Ectodermal cell (in vitro differentiated cells): ENCODE data around the gene HSD17B14.
"Not testable (repeated sequence)": the region's sequence is repeated elsewhere in the genome, so short reads cannot be mapped to it uniquely, and the experiment has no call there.

Experiments
- H3K27ac ChIP-seq: 2 replicates; pipeline ENCODE4 v1.7.0; 2013; ENCODE audit warnings: mild to moderate bottlenecking, low read depth, low read length; ENCODE audit not compliant: insufficient read depth, poor library complexity, severe bottlenecking
- H3K27me3 ChIP-seq: 2 replicates; pipeline ENCODE4 v1.7.0; 2013; ENCODE audit warnings: mild to moderate bottlenecking, low read length; ENCODE audit not compliant: insufficient read depth, control insufficient read depth, poor library complexity, severe bottlenecking
- H3K36me3 ChIP-seq: one replicate; pipeline ENCODE4 v1.7.0; 2013; ENCODE audit warnings: low read length; ENCODE audit not compliant: control insufficient read depth, insufficient read depth
- H3K4me1 ChIP-seq: one replicate; pipeline ENCODE4 v1.7.0; 2013; ENCODE audit warnings: low read length; ENCODE audit not compliant: control insufficient read depth, insufficient read depth
- H3K4me3 ChIP-seq: 2 replicates; pipeline ENCODE4 v1.7.0; 2013; ENCODE audit warnings: low read depth, low read length, control low read depth; ENCODE audit not compliant: insufficient read depth
- H3K9me3 ChIP-seq: 2 replicates; pipeline ENCODE4 v1.7.0; 2013; ENCODE audit warnings: mild to moderate bottlenecking, low read length, moderate library complexity; ENCODE audit not compliant: control insufficient read depth
- whole genome bisulfite sequencing, 2 experiments: methylation state at CpG; one replicate each; pipeline ENCODE4 v1.1.7; 2013; ENCODE audit warnings: missing lambda C conversion rate in 2 of 2; 5-methylcytosine and 5-hydroxymethylcytosine counted together

Gene HSD17B14

GRCh38 chr19:48784527-48784926, 51.8 kb downstream of the HSD17B14 start:
- Histone ChIP-seq H3K9me3 (no peaks in the 10 kb centered on the region), H3K4me1 (no peaks in the 10 kb centered on the region), H3K27me3 (no peaks in the 10 kb centered on the region), H3K36me3 (no peaks in the 10 kb centered on the region), H3K27ac (no peak overlapping the region), H3K4me3 (no peak overlapping the region)
- WGBS, 2 experiments, result 80 to 90% methylated on average over 5 of the region's 5 CpGs

GRCh38 chr19:48780631-48781391, 55.5 kb downstream of the HSD17B14 start:
- H3K27me3 ChIP-seq, result no peaks in the 10 kb centered on the region
- H3K9me3 ChIP-seq, result no peaks in the 10 kb centered on the region
- no peak overlapping the region for H3K27ac ChIP-seq
- no peak overlapping the region for H3K4me3 ChIP-seq
- no peaks in the 10 kb centered on the region for H3K4me1 ChIP-seq
- WGBS, 2 experiments, result 90 to 91% methylated on average over 14 of the region's 14 CpGs
- no peaks in the 10 kb centered on the region for H3K36me3 ChIP-seq

- no peaks in the 10 kb centered on the region for H3K36me3 ChIP-seq
- H3K4me1 ChIP-seq, result no peaks in the 10 kb centered on the region
- H3K4me3 ChIP-seq, result no peak overlapping the region
- WGBS, 2 experiments, result 56 to 93% methylated on average over 1 of the region's 1 CpG
- H3K27me3 ChIP-seq, result no peaks in the 10 kb centered on the region
- no peaks in the 10 kb centered on the region for H3K9me3 ChIP-seq
- H3K27ac ChIP-seq, result no peak overlapping the region
Observed at GRCh38 chr19:48779636-48780035, 56.7 kb downstream of the HSD17B14 start.

- no peaks in the 10 kb centered on the region for H3K4me1 ChIP-seq
- no peak overlapping the region for H3K4me3 ChIP-seq
- H3K27me3 ChIP-seq, result no peaks in the 10 kb centered on the region
- no peaks in the 10 kb centered on the region for H3K36me3 ChIP-seq
- 88 to 89% methylated on average over 12 of the region's 12 CpGs for WGBS, 2 experiments
- H3K27ac ChIP-seq, result no peak overlapping the region
- no peaks in the 10 kb centered on the region for H3K9me3 ChIP-seq
Observed at GRCh38 chr19:48777720-48778119, 58.6 kb downstream of the HSD17B14 start.

- no peaks in the 10 kb centered on the region for H3K4me1 ChIP-seq
- H3K4me3 ChIP-seq, result no peak overlapping the region
- no peaks in the 10 kb centered on the region for H3K27me3 ChIP-seq
- no peaks in the 10 kb centered on the region for H3K9me3 ChIP-seq
- 92 to 97% methylated on average over 5 of the region's 5 CpGs for WGBS, 2 experiments
- H3K27ac ChIP-seq, result no peak overlapping the region
- no peaks in the 10 kb centered on the region for H3K36me3 ChIP-seq
Observed at GRCh38 chr19:48777139-48777538, 59.2 kb downstream of the HSD17B14 start.

- H3K36me3 ChIP-seq, result no peaks in the 10 kb centered on the region
- H3K4me3 ChIP-seq, result no peak overlapping the region
- 93 to 94% methylated on average over 13 of the region's 13 CpGs for WGBS, 2 experiments
- H3K27me3 ChIP-seq, result no peaks in the 10 kb centered on the region
- no peak overlapping the region for H3K27ac ChIP-seq
- no peaks in the 10 kb centered on the region for H3K9me3 ChIP-seq
- H3K4me1 ChIP-seq, result no peaks in the 10 kb centered on the region
Observed at GRCh38 chr19:48772503-48772953, 63.8 kb downstream of the HSD17B14 start.

- H3K9me3 ChIP-seq, result no peaks in the 10 kb centered on the region
- no peaks in the 10 kb centered on the region for H3K36me3 ChIP-seq
- WGBS, 2 experiments, result 91 to 92% methylated on average over 18 to 20 of the region's 20 CpGs
- no peak overlapping the region for H3K27ac ChIP-seq
- no peaks in the 10 kb centered on the region for H3K4me1 ChIP-seq
- H3K4me3 ChIP-seq, result no peak overlapping the region
- no peaks in the 10 kb centered on the region for H3K27me3 ChIP-seq
Observed at GRCh38 chr19:48770734-48771472, 65.4 kb downstream of the HSD17B14 start.

GRCh38 chr19:48770266-48770665, 66.0 kb downstream of the HSD17B14 start:
- Histone ChIP-seq H3K27me3 (no peaks in the 10 kb centered on the region), H3K27ac (no peak overlapping the region), H3K4me1 (no peaks in the 10 kb centered on the region), H3K36me3 (no peaks in the 10 kb centered on the region), H3K4me3 (no peak overlapping the region), H3K9me3 (no peaks in the 10 kb centered on the region)
- WGBS, 2 experiments, result 80 to 81% methylated on average over 7 of the region's 7 CpGs

GRCh38 chr19:48768994-48769713, 67.1 kb downstream of the HSD17B14 start:
- 92 to 93% methylated on average over 11 of the region's 11 CpGs for WGBS, 2 experiments
- no peaks in the 10 kb centered on the region for H3K9me3 ChIP-seq
- H3K27ac ChIP-seq, result no peak overlapping the region
- no peak overlapping the region for H3K4me3 ChIP-seq
- H3K36me3 ChIP-seq, result no peaks in the 10 kb centered on the region
- no peaks in the 10 kb centered on the region for H3K4me1 ChIP-seq
- no peaks in the 10 kb centered on the region for H3K27me3 ChIP-seq

GRCh38 chr19:48768171-48768753, 68.0 kb downstream of the HSD17B14 start:
- not testable (repeated sequence) for H3K27ac ChIP-seq, H3K36me3 ChIP-seq, H3K9me3 ChIP-seq, H3K4me1 ChIP-seq, H3K4me3 ChIP-seq, H3K27me3 ChIP-seq
- 46 to 60% methylated on average over 4 to 6 of the region's 6 CpGs for WGBS, 2 experiments
